NB4 (cell line): ENCODE data around the gene GXYLT2.

Source experiments
- CTCF ChIP-seq: IDR thresholded peaks from one replicate; pipeline ENCODE4 v1.5.1; 2012; ENCODE audit warnings: low read depth, low read length
- MAX ChIP-seq: IDR thresholded peaks from 2 replicates; pipeline ENCODE4 v1.6.1; 2011; ENCODE audit warnings: low read depth, low read length
- POLR2A ChIP-seq: IDR thresholded peaks from 2 replicates; pipeline ENCODE4 v1.6.1; 2011; ENCODE audit warnings: mild to moderate bottlenecking; ENCODE audit not compliant: insufficient read length; ENCODE audit errors: extremely low read depth

- TF ChIP-seq CTCF: no peak
- no peak for TF ChIP-seq POLR2A
- TF ChIP-seq MAX: no peak
Measured at GRCh38 chr3:72844436-72844993, 43.3 kb upstream of the GXYLT2 start.
